ENCODE data around the gene RPTOR. TPM values are rescaled to one million over a fixed set of nuclear protein-coding genes. Genes with fewer than 3 reads are reported as not detected.
"Not testable (repeated sequence)": the region's sequence is repeated elsewhere in the genome, so short reads cannot be mapped to it uniquely, and the experiment has no call there.

RPTOR gene
- total RNA-seq, 1 donor, result 27.9 TPM

DNA sequence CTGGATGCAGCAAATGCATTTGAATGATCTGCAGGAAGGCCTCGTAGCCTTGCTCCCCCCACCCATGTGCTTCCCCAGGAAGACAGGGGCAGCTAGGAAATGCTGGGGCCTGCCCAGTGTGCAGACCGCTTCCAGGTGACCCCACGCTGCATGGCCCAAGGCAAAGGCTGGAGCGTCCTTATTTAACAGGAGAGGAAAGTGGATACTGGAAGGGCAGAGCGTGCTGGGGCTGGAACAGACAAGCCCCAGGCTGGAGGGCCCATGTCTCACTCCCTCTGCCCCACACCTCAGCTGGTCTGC lies 42.1 kb upstream of the RPTOR start:
- Histone ChIP-seq H3K4me3 (ENCODE audit: insufficient read depth, low read length) (no peak overlapping the region), H4K20me1 (ENCODE audit: insufficient read depth, low read length) (no peaks in the 10 kb centered on the region), H3K4me1 (ENCODE audit: insufficient read depth, low read length) (peaks cover 43% of the 10 kb centered on the region), H3K27me3 (ENCODE audit: insufficient read depth, low read length) (no peaks in the 10 kb centered on the region), H2AFZ (ENCODE audit: low read length) (no peak overlapping the region), H3K36me3 (ENCODE audit: insufficient read depth, low read length) (no peaks in the 10 kb centered on the region), H3K9me3 (ENCODE audit: low read depth, low read length) (no peaks in the 10 kb centered on the region), H3K27ac (ENCODE audit: low read depth, low read length) (peak overlapping the region; percentile 90), H3K79me2 (ENCODE audit: insufficient read depth, low read length) (no peaks in the 10 kb centered on the region), H3K4me2 (ENCODE audit: insufficient read depth, low read length) (no peak overlapping the region)
- TF ChIP-seq, protein P1, sequence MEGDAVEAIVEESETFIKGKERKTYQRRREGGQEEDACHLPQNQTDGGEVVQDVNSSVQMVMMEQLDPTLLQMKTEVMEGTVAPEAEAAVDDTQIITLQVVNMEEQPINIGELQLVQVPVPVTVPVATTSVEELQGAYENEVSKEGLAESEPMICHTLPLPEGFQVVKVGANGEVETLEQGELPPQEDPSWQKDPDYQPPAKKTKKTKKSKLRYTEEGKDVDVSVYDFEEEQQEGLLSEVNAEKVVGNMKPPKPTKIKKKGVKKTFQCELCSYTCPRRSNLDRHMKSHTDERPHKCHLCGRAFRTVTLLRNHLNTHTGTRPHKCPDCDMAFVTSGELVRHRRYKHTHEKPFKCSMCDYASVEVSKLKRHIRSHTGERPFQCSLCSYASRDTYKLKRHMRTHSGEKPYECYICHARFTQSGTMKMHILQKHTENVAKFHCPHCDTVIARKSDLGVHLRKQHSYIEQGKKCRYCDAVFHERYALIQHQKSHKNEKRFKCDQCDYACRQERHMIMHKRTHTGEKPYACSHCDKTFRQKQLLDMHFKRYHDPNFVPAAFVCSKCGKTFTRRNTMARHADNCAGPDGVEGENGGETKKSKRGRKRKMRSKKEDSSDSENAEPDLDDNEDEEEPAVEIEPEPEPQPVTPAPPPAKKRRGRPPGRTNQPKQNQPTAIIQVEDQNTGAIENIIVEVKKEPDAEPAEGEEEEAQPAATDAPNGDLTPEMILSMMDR (IDR thresholded peaks at IDR 0.05; ENCODE audit: extremely low read depth, low read depth, low read length), result no peak
- no peak for DNase-seq (ENCODE audit: insufficient read length, low spot score, missing footprints)

DNA sequence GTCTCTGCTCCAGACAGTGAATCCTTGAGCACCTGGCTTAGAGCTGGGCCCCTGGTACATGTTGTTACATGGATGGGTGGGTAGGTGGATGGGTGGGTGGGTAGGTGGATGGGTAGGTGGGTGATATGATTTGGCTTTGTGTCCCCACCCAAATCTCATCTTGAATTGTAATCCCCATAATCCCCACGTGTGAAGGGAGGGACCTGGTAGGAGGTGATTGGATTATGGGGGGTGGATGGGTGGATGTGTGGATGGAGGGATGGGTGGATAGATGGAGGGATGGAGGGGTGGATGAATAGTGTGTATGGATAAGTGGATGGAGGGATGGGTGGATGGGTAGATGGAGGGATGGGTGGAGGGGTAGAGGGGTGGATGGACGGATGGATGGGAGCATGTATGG lies 41.6 kb upstream of the RPTOR start:
- Histone ChIP-seq H3K27me3 (ENCODE audit: insufficient read depth, low read length) (no peaks in the 10 kb centered on the region), H3K4me3 (ENCODE audit: insufficient read depth, low read length) (no peak overlapping the region), H3K79me2 (ENCODE audit: insufficient read depth, low read length) (no peaks in the 10 kb centered on the region), H4K20me1 (ENCODE audit: insufficient read depth, low read length) (no peaks in the 10 kb centered on the region), H3K4me1 (ENCODE audit: insufficient read depth, low read length) (peaks cover 42% of the 10 kb centered on the region), H2AFZ (ENCODE audit: low read length) (no peak overlapping the region), H3K4me2 (ENCODE audit: insufficient read depth, low read length) (no peak overlapping the region), H3K9me3 (ENCODE audit: low read depth, low read length) (no peaks in the 10 kb centered on the region), H3K36me3 (ENCODE audit: insufficient read depth, low read length) (no peaks in the 10 kb centered on the region), H3K27ac (ENCODE audit: low read depth, low read length) (peak overlapping the region; percentile 90)
- no peak for DNase-seq (ENCODE audit: insufficient read length, low spot score, missing footprints)
- TF ChIP-seq, protein P1 (IDR thresholded peaks at IDR 0.05; ENCODE audit: extremely low read depth, low read depth, low read length), result no peak

DNA sequence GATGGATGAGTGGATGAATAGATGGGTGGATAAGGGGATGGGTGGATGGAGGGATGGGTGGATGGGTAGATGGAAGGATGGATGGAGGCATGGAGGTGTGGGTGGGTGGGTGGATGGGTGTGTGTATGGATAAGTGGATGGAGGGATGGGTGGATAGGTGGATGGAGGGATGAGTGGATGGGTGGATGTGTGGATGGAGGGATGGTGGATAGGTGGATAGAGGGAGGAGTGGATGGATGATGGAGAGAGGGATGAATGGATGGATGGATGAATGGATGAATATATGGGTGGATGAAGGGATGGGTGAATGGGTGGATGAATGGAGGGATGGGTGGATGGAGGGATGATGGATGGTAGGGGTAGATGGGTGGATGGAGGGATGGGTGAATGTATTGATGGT lies 40.7 kb upstream of the RPTOR start:
- DNase-seq (ENCODE audit: insufficient read length, low spot score, missing footprints), result no peak
- Histone ChIP-seq H3K4me3 (ENCODE audit: insufficient read depth, low read length) (no peak overlapping the region), H3K4me2 (ENCODE audit: insufficient read depth, low read length) (no peak overlapping the region), H4K20me1 (ENCODE audit: insufficient read depth, low read length) (no peaks in the 10 kb centered on the region), H3K9me3 (ENCODE audit: low read depth, low read length) (no peaks in the 10 kb centered on the region), H3K79me2 (ENCODE audit: insufficient read depth, low read length) (no peaks in the 10 kb centered on the region), H3K27me3 (ENCODE audit: insufficient read depth, low read length) (no peaks in the 10 kb centered on the region), H3K27ac (ENCODE audit: low read depth, low read length) (peak overlapping the region; percentile 98), H3K36me3 (ENCODE audit: insufficient read depth, low read length) (no peaks in the 10 kb centered on the region), H3K4me1 (ENCODE audit: insufficient read depth, low read length) (peaks cover 33% of the 10 kb centered on the region), H2AFZ (ENCODE audit: low read length) (no peak overlapping the region)
- TF ChIP-seq, protein P1 (IDR thresholded peaks at IDR 0.05; ENCODE audit: extremely low read depth, low read depth, low read length), result no peak

DNA sequence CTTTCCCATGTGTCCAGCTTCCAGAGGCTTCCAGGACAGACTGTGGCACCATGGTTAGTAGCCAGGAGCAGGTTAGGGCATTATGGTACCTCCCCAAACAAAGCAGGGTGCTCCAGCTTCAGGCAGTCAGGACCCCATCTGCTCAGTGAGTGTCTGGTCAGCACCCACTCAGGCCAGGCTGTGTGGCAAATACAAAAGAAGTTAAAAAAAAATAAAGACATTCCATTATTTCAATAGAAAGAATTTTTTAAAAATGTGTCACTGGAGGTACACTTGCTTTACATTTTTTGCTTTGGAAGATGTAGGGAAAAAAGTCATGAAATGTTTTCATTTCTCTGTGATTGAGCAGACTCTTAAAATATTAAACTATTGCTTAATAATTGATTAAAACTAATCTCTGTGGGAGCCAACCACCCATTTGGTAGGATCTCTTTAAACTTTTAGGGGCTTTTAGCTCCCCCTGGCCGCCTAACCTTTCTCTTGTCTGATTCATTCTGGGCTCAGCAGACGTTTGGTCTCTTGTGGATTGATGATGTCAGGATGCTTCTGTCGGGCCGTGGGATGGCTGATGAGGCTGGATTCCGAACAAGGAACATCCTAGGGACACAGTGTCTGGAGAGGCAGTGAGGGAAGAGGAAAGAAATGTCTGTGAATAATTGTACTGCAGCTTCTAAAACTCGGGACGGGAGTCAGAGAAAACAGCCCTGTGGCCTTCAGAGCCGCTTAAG lies 39.8 kb upstream of the RPTOR start:
- Histone ChIP-seq H3K4me1 (ENCODE audit: insufficient read depth, low read length) (peaks cover 32% of the 10 kb centered on the region), H3K9me3 (ENCODE audit: low read depth, low read length) (no peaks in the 10 kb centered on the region), H2AFZ (ENCODE audit: low read length) (peak overlapping the region; percentile 87), H4K20me1 (ENCODE audit: insufficient read depth, low read length) (no peaks in the 10 kb centered on the region), H3K36me3 (ENCODE audit: insufficient read depth, low read length) (no peaks in the 10 kb centered on the region), H3K4me3 (ENCODE audit: insufficient read depth, low read length) (peak overlapping the region; percentile 43), H3K4me2 (ENCODE audit: insufficient read depth, low read length) (peak overlapping the region; percentile 87), H3K79me2 (ENCODE audit: insufficient read depth, low read length) (no peaks in the 10 kb centered on the region), H3K27me3 (ENCODE audit: insufficient read depth, low read length) (no peaks in the 10 kb centered on the region), H3K27ac (ENCODE audit: low read depth, low read length) (peak overlapping the region; percentile 98)
- peak; percentile 97 for DNase-seq (ENCODE audit: insufficient read length, low spot score, missing footprints)
- TF ChIP-seq, protein P1 (IDR thresholded peaks at IDR 0.05; ENCODE audit: extremely low read depth, low read depth, low read length), result peak; percentile 24

DNA sequence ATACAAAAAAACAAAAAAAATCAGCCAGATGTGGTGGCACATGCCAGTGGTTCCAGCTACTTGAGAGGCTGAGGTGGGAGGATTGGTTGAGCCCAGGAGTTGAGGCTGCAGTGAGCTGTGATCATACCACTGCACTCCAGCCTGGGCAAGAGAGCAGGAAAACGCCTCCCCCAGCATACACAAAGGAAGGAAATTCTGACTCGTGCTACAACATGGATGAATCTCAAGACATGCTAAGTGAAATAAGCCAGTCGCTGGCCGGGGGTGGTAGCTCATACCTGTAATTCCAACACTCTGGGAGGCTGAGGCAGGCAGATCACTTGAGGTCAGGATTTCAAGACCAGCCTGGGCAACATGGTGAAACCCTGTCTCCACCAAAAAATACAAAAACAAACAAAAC lies 37.5 kb upstream of the RPTOR start:
- H3K9me3 ChIP-seq (ENCODE audit: low read depth, low read length); H2AFZ ChIP-seq (ENCODE audit: low read length); H4K20me1 ChIP-seq (ENCODE audit: insufficient read depth, low read length); H3K4me3 ChIP-seq (ENCODE audit: insufficient read depth, low read length); H3K27ac ChIP-seq (ENCODE audit: low read depth, low read length); H3K36me3 ChIP-seq (ENCODE audit: insufficient read depth, low read length); H3K27me3 ChIP-seq (ENCODE audit: insufficient read depth, low read length); DNase-seq (ENCODE audit: insufficient read length, low spot score, missing footprints); H3K79me2 ChIP-seq (ENCODE audit: insufficient read depth, low read length); H3K4me2 ChIP-seq (ENCODE audit: insufficient read depth, low read length): not testable (repeated sequence)
- peaks cover 31% of the 10 kb centered on the region for H3K4me1 ChIP-seq (ENCODE audit: insufficient read depth, low read length)
